DND-41 (cell line): ENCODE measurements around the gene CTNNA1.

Experiments used
- ATAC-seq: fragments of 200-7000 bp; cut with Tn5 transposase; 3 replicates; pipeline ENCODE4 v1.9.1; 2021; ENCODE audit warnings: low read depth; ENCODE audit not compliant: insufficient read depth
- DNase-seq: peaks from one replicate; pipeline ENCODE4 v3.0.0-alpha.2; 2020
- H2AFZ ChIP-seq: 2 replicates; pipeline ENCODE4 v1.6.0; 2012; ENCODE audit warnings: low read depth, low read length
- H3K27ac ChIP-seq: 2 replicates; pipeline ENCODE4 v1.5.1; 2012; ENCODE audit warnings: low read length, inconsistent platforms
- H3K27me3 ChIP-seq: fragments of 200-600 bp; sonication (generic); 2 replicates; pipeline ENCODE4 v1.6.0; 2012; ENCODE audit warnings: low read length, mild to moderate bottlenecking, inconsistent platforms; ENCODE audit not compliant: insufficient read depth, poor library complexity
- H3K36me3 ChIP-seq: 2 replicates; pipeline ENCODE4 v1.5.1; 2012; ENCODE audit warnings: low read length, inconsistent platforms; ENCODE audit not compliant: insufficient read depth
- H3K4me1 ChIP-seq: 2 replicates; pipeline ENCODE4 v1.5.1; 2012; ENCODE audit warnings: mild to moderate bottlenecking, low read length; ENCODE audit not compliant: insufficient read depth
- H3K4me2 ChIP-seq: 2 replicates; pipeline ENCODE4 v1.6.0; 2012; ENCODE audit warnings: mild to moderate bottlenecking, moderate library complexity, low read length, inconsistent platforms; ENCODE audit not compliant: insufficient read depth
- H3K4me3 ChIP-seq, 2 experiments: fragments of 200-600 bp in 1 of 2; shearing (Covaris generic) in 1 of 2; 2 replicates each; pipeline ENCODE4 v1.5.1; 2012 to 2016; ENCODE audit warnings: inconsistent platforms in 2 of 2, low read length in 2 of 2, mild to moderate bottlenecking in 2 of 2, low read depth in 1 of 2, moderate library complexity in 1 of 2
- H3K79me2 ChIP-seq: 2 replicates; pipeline ENCODE4 v1.6.0; 2012; ENCODE audit warnings: low read length, inconsistent platforms; ENCODE audit not compliant: insufficient read depth
- H3K9ac ChIP-seq: 2 replicates; pipeline ENCODE4 v1.6.0; 2012; ENCODE audit warnings: low read depth, mild to moderate bottlenecking, inconsistent platforms, low read length, moderate library complexity
- H3K9me3 ChIP-seq: 2 replicates; pipeline ENCODE4 v1.5.1; 2012; ENCODE audit warnings: low read length, moderate library complexity, mild to moderate bottlenecking, inconsistent platforms; ENCODE audit not compliant: insufficient read depth, severe bottlenecking
- H4K20me1 ChIP-seq: 2 replicates; pipeline ENCODE4 v1.6.0; 2012; ENCODE audit warnings: low read length; ENCODE audit not compliant: insufficient read depth
- EZH2 ChIP-seq: IDR thresholded peaks from 3 replicates; pipeline ENCODE4 v1.6.1; 2012; ENCODE audit warnings: borderline replicate concordance, low read depth, mild to moderate bottlenecking, moderate library complexity, low read length, inconsistent platforms; ENCODE audit not compliant: severe bottlenecking
- TF ChIP-seq, protein P1 (sequence below): IDR thresholded peaks from 2 replicates; pipeline ENCODE4 v1.5.1; 2012; ENCODE audit warnings: borderline replicate concordance, low read length, moderate library complexity, mild to moderate bottlenecking; ENCODE audit not compliant: poor library complexity, severe bottlenecking; ENCODE audit errors: extremely low read depth

The CTNNA1 gene

DNA sequence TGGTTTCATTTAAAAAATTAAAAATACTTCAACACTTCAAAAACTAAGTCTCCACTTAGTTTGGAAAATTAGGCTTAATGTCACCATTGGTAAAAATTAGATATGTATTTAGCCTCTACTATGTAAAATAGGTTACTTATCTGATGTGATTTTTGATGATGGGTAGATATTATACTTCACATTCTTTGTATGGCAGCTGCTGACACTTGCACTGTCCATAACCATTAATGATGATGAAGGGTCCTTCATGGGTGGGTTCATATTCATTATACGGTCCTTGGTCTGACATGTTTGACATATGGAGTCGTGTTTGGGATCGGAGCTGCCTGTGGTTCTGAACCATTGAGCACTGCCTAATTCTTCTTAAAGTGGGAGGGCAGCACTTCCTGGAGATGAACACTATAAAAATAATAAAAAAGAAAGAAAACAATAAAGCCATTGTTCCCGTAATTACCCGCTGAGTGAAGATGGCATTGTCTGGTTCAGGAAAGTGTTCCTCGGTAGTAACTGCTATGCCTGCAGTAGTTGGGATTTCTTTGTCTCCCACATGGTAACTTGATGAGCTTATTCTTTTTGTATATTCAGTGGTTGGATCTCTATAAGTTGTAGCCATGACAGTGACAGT is 119.7 kb downstream of the CTNNA1 start:
- TF ChIP-seq, protein P1, sequence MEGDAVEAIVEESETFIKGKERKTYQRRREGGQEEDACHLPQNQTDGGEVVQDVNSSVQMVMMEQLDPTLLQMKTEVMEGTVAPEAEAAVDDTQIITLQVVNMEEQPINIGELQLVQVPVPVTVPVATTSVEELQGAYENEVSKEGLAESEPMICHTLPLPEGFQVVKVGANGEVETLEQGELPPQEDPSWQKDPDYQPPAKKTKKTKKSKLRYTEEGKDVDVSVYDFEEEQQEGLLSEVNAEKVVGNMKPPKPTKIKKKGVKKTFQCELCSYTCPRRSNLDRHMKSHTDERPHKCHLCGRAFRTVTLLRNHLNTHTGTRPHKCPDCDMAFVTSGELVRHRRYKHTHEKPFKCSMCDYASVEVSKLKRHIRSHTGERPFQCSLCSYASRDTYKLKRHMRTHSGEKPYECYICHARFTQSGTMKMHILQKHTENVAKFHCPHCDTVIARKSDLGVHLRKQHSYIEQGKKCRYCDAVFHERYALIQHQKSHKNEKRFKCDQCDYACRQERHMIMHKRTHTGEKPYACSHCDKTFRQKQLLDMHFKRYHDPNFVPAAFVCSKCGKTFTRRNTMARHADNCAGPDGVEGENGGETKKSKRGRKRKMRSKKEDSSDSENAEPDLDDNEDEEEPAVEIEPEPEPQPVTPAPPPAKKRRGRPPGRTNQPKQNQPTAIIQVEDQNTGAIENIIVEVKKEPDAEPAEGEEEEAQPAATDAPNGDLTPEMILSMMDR, result no peak
- no peak for TF ChIP-seq EZH2
- DNase-seq (no peak), ATAC-seq (no peak)
- H2AFZ ChIP-seq, result no peak overlapping the region
- no peak overlapping the region for H3K4me3 ChIP-seq
- no peaks in the 10 kb centered on the region for H3K4me1 ChIP-seq
- no peak overlapping the region for H3K27ac ChIP-seq
- H4K20me1 ChIP-seq, result no peaks in the 10 kb centered on the region
- H3K4me2 ChIP-seq, result no peak overlapping the region
- no peaks in the 10 kb centered on the region for H3K36me3 ChIP-seq
- no peaks in the 10 kb centered on the region for H3K79me2 ChIP-seq
- H3K9ac ChIP-seq, result no peak overlapping the region
- no peaks in the 10 kb centered on the region for H3K9me3 ChIP-seq
- no peaks in the 10 kb centered on the region for H3K27me3 ChIP-seq

DNA sequence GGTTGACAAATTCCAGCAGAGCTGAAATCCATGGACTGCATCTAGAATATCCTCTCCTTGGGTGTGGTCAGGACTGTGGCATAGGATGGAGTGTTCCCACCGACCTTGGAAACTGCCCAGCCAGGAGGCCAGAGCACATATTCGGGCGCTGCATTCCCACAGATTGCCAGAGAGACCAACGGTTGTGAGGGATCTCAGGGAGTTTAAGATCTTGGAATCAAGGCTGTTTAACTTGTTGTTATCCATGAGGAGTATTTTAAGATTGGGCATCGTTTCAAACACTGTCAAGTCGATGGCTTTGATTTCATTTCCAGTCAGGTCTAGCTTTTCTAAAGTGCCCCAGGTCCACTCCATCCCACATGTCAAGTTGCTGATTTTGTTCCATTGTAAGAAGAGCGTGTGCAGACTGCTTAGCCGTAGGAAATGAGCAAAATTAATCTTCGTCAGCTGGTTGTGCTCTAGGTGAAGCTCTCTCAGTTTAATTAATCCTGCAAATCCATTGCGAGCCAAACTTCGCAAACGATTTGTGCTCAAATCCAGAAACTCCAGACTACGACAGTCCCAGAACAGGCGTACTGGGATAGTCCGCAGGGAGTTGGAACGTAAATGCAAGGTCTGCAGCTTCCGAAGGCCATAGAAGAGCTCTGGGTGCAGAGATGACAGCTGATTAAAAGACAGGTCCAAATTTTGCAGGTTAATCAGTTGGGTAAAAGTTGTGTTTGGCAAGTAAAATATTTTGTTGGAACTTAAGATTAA is 120.4 kb downstream of the CTNNA1 start:
- no peaks in the 10 kb centered on the region for H4K20me1 ChIP-seq
- no peak overlapping the region for H3K4me3 ChIP-seq
- H3K9me3 ChIP-seq, result no peaks in the 10 kb centered on the region
- ATAC-seq (no peak), DNase-seq (no peak)
- no peaks in the 10 kb centered on the region for H3K4me1 ChIP-seq
- H2AFZ ChIP-seq, result no peak overlapping the region
- H3K36me3 ChIP-seq, result no peaks in the 10 kb centered on the region
- H3K27me3 ChIP-seq, result no peaks in the 10 kb centered on the region
- H3K4me2 ChIP-seq, result no peak overlapping the region
- H3K79me2 ChIP-seq, result no peaks in the 10 kb centered on the region
- H3K9ac ChIP-seq, result no peak overlapping the region
- TF ChIP-seq, protein P1, result no peak
- no peak for TF ChIP-seq EZH2
- no peak overlapping the region for H3K27ac ChIP-seq

DNA sequence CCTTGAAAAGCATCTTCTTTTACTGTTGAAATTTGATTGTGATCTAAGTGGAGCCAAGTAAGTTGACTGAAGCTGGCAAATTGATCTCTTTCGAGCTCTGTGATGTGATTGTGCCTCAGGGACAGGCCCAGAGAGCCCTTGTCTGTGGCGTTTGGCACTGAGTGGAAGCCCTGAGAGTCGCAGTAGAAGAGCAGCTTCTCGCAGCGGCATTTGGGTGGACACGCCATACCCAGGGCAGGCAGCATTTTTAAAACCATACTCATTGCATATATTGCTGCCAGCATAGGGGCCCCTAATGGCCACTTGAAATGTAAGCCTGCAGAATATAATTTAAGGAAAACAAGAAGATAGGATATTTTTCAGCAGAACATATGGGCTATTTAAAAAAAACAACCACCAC is 121.0 kb downstream of the CTNNA1 start:
- no peak overlapping the region for H2AFZ ChIP-seq
- H3K36me3 ChIP-seq, result no peaks in the 10 kb centered on the region
- ATAC-seq, result no peak
- no peaks in the 10 kb centered on the region for H3K27me3 ChIP-seq
- H3K79me2 ChIP-seq, result no peaks in the 10 kb centered on the region
- H3K4me3 ChIP-seq, result no peak overlapping the region
- DNase-seq, result no peak
- no peak overlapping the region for H3K27ac ChIP-seq
- H3K4me1 ChIP-seq, result no peaks in the 10 kb centered on the region
- no peak overlapping the region for H3K4me2 ChIP-seq
- no peaks in the 10 kb centered on the region for H4K20me1 ChIP-seq
- no peaks in the 10 kb centered on the region for H3K9me3 ChIP-seq
- no peak overlapping the region for H3K9ac ChIP-seq
- TF ChIP-seq EZH2, result no peak
- TF ChIP-seq, protein P1, result no peak
